Fibroblast of skin of right quadriceps (primary cell): Measurements from ENCODE around the gene RAPGEF4.

ENCODE experiments used
- DNase-seq: peaks from one replicate; pipeline ENCODE4 v3.0.0-alpha.2; 2013

RAPGEF4 gene

DNA sequence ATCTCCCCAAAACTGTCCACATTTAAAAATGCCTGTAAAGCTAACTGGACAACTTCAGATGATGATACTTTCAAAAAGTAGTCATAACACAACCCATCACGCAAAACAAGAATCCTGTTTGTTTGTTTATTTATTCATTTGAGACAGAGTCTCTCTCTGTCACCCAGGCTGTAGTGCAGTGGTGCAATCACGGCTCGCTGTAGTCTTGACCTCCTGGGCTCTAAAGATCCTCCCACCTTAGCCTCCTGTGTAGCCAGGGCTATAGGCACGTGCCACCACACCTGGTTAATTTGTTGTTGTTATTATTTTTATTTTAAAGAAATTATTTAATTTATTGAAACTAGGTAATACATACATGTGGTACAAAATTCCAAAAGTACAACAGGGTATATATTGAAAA lies 94.8 kb downstream of the RAPGEF4 start:
- no peak for DNase-seq

DNA sequence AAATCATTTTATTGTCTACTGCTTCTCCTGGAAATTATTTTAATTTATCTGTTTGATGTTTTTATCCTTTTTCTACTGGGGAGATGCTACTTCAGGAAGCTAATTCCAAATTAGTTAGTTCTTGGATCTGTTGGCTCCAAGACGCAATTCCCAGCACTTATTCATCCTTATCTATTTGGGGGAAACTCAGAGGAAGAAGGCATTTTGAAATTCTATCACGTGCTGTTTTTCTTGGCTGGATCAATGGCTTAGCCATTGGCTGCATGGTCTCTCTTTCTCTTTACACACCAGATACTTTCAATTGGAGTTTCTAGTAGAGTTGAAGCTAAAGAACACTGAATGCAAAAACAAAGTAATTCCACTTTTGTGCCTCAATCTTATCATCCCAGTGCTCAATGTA lies 98.3 kb downstream of the RAPGEF4 start:
- DNase-seq, result peak; percentile 19

DNA sequence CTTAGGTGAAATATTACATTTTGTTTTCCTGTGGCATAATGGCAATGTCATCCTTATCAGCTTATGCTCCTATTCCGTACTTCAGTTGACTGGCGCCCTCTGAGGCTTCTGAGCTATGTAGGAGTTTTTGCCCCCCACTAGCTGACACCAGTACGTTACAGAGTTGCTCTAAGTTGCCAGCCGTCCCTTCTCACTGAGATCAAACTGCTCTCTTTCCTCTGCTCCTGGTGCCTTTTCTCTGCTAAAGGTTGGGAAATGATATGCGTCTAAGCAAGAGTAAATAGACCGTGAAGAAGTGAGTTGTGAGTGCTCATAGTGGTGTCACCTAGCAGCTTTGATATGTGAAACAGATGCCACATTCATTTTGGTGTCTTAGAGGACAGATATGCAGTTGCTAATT lies 99.2 kb downstream of the RAPGEF4 start:
- DNase-seq, result no peak

DNA sequence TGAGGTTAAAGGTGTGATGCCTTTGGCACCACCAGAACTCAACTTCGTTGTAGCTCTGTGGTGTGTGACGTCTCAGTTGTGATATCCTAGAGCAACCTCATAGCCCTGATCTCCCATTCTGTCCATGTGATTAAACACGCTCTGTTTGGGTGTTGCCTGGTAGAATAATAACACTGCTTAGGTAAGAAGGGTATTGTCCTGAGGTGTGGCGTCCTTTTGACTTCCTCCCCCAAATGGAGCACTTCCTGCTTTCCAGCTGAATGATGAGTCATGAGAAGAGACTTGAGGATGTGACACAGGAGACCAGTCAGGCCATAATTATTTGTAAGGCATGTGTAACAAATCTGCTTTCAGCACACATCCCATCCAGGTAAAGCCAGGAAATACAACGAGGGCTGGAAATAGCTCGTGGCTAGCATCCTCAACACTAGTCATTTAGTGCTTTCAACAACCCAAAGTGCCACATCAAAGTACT lies 100.7 kb downstream of the RAPGEF4 start:
- DNase-seq, result peak; percentile 73

DNA sequence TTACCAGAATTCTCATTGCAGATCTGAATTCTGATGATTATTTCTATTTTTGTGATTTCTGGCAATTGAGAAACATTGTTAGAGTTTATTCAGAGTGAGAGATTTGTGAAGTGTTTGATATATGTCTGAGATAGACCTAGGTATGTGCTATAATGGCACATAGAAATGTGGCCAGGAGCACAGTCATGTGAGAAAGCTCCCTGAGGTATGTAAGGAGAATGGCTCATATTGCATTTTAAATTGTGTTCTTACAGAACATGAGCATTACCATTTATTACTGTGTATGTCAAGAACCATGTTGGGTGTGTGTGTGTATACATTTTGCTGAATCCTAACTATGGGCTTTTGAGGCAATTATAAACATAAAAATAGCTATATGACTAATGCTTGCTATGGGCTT lies 101.2 kb downstream of the RAPGEF4 start:
- DNase-seq, result peak; percentile 27

DNA sequence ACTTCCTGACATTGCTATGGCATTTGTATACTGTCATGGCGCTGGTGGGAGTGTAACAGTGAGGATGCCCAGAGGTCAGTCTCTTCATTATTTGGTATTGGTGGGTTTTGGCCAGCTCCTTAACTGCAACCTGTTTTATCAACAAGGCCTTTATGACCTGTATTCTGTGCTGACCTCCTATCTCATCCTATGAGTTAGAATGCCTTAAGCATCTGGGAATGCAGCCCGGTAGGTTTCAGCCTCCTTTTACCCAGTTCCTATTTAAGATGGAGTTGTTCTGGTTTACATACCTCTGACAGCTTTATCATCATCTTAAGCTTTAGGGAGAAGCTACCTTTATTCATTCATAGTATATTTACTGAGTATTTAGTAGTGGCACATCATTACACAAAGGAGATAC lies 103.8 kb downstream of the RAPGEF4 start:
- DNase-seq, result no peak

DNA sequence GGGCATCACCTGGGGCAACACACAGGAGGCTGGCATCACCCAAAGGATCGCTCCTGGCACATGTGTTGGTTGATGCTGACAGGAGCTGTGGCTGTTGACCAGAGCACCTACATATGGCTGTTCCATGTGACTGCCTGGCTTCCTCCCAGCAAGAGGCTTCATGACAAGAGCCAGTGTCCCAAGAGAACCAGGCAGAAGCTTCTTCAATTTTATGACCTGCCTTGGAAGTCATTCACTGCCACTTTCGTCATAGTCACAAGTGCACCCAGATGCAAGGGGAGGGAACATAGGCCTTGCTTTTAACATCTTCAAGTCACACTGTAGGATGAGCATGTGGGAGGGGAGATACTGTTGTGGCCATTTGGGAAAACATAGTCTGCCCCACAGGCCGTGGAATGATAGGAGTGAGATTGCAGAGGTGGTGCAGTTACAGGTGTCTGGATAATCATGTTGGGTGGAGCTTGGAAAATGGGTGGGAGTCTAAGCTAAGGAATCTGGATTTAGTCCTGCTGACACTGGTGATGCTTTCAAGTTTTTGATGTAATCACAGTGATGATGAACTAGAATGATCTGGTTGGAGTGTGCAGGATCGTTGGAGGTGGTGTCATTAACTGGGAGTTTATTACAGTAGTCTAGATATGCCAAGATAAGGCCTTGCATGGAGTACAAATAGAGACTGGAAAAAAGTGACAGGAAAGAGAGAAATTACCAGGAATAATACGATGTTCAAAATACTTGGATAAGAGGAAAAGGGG lies 107.0 kb downstream of the RAPGEF4 start:
- no peak for DNase-seq

DNA sequence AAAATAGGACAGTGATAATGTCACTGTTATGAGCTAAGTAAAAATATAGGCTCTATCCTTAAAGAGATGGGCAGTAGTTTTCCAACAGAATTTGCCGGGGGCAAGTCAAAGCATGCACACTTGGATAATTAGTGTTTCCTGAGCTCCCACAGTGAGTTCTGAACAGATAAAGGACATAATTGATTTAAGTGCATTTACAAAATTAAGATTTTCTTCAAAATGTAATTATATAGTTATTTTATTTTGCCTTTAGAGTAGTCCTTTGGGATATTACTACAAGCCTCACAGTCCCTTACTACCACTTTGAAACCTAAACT lies 107.6 kb downstream of the RAPGEF4 start:
- DNase-seq, result no peak

DNA sequence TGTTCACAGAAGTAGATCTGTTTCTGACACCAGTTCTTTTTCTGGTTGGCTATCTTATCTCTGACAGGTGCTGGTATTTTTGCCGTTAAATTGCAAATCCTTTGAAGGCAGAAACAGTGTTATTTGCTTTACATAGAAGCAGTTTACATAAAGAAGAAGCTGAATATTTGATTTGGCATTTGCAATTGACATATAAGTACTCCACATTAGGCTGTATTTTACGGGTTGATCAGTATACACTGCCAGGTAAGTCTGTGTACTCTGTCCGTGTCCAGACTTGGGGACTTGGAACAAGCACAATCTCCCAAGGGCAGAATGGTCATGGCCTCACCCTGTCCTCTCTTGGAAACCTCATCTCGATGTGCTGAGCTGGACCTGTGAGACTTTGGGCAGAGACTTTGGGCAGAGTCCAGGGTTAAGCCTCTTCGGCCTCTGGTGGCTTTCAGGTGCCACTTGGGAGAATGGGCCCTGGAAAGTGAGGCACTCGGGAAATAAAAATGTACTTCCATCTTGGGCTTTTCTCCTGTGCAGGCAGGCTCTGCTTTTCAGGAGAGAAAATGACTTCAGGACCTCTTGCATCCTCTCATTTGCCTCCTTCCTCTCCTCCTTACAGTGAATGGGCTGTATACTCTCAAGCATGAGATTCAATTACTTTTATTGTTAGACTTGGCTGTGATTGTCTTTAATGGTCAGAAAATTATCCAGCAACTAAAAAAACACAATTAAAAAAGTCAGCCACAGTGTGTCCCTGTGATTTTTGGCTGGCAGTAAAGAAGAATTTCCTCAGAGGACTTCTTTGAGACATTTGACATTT lies 108.5 kb downstream of the RAPGEF4 start:
- no peak for DNase-seq

DNA sequence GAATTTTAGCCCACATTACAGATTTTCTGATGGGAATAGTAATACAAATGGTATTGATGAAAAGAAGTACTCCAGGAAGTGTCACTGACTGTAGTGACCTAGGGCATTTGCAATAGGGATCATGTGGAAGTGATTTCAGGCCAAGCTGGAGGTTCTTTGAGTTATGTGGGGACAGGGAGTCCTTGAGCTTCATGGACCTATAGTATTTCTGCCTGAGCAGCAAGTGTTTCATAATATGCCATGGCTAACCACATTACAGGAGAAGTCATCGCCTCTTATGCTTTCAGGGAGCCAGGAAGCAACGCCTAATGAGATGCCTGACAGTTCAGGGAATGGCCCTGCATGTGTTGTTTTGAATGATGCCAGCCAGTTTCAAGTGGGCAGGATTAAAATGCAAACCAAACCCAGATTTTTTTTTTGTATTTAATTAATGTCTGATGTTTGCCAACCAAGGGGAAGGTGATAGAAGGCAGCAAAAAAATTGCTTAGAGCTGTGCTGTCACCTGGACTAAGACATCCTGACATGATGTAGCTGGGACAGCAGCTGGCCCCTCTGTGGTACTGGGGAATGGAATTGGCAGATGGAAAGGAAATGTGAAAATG lies 109.5 kb downstream of the RAPGEF4 start:
- DNase-seq, result no peak

DNA sequence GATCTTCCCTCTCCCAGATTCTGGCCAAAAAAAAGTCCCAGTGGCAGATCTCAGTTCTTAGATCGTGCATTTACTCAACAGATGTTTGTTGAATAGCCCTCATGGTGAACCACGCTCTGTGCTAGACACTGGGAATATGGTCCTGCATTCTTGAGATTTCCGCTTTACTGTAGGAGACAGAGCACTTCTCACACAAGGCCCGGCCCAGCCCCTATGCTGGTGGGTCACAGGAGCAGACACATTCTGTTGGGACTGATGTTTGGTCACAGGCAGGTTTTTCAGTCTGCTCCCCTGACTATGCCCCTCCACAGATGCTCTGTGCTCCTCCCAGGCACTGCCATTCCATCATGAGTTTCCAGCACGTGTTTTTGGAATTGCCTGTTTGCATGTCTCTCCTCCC lies 110.9 kb downstream of the RAPGEF4 start:
- no peak for DNase-seq

DNA sequence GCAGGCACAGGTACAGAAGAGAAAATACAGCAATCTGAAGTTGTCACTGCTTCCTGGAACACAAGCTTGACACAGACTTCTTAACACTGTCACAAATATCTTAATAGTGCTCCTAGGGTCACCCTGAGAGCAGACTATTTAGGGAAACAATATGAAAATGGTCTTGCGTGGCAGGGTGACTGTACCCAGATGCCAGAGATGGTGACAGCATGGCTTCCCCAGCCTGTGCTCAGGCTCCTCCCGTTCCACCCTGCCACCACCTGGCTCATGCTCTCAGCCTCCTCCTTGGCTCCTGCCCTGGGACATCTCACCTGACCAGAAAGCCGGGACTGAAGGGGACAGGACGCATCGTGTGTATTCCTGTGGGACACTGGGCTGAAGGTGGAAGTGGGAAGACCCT lies 111.5 kb downstream of the RAPGEF4 start:
- no peak for DNase-seq

DNA sequence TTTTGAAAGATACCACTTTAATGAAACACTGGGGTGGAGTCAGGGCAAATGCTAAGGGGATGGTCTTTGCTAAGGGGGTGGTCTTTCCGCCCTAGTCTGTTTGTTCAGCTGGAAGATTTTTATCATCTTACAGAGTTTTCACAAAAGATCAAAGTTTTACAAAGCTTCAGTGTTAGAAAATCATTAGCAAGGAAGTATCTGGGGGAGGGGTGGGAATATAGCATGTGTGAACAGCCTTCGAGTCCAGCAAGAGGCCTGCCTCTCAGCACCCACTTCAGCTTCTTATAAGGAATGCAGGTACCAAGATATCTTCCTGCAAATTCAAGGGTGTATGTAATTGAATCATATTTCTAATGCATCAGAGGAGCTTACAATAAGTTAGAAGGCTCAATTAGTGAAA lies 112.9 kb downstream of the RAPGEF4 start:
- no peak for DNase-seq

DNA sequence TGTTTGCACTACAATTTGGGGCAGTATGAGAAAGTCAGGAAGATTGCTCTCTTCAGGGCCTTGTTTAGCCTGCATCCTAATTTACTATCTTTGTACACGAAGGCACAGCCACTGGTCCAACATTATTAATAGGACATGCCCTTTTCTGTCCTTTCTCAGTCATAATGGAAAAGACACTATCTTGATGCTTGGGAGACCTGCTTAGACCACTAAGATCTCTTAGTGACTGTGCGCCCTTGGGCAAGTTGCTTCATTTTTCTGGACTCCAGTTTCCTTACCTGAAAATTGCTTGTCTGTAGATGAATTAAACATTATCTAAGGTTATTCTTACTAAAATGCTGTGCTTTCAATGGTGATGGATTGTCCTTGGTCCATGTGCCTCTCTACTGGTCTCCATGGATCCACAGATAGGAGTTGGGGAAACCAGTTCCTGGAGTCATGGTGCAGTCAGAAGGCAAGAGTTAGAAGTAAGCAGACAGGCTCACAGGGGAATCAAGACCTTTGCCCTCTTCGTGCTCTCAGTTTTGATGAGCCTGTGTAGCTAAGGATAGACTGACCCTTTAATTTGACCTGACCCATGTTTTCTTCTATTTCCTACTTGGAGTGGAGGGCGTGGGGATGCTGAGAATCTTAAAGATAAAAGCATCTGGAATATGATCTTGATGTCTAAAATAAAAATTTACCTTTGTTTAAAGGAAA lies 114.0 kb downstream of the RAPGEF4 start:
- DNase-seq, result no peak

DNA sequence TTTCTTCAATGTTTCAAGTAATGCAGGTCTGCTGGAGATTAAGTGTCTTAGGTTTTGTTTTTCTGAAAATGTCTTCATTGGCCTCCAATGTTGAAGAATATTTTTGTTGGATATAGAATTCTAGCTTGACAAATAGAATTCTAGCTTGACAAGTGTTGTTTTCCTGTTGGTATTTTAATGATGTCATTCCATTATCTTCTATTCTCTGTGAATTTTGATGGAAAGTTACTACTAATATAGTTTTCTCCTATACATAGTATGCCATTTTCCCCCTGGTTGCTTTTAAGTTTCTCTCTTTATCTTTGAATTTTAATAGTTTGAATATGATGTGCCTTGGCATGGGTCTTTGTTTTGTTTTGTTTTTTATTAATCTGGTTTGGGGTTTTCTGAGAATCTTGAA lies 119.9 kb downstream of the RAPGEF4 start:
- DNase-seq, result no peak

DNA sequence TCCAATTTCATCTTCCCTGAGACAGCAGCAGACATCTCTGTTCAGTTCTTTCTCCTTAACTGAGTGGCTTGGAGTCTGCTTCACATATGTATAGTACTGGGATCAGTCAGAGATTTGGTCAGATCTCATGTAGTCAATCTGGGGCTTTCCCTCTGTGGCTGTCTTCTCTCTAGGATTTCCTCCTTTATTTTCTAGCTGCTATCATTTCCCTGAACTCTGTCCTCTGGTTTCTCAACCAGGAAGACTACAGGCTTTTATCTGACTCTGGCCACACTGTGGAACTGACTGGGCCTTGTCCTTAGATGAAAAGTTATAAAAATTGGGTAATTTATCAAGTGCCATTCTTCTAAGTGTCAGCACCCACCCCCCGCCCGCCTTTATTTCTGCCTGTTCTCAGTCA lies 121.0 kb downstream of the RAPGEF4 start:
- DNase-seq, result no peak

DNA sequence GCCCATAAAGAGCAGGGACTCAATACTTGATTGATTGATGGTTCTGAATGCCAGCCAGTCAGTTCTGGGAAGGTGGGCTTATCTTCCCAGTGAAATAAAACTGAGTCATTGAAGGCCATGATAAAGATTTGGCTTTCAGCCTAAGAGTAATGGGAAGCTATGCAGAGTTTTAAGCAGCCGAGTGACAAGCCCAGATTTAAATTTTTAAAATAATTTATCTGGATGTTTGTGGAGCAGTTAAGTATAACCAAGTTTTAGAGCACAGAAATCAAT lies 122.8 kb downstream of the RAPGEF4 start:
- DNase-seq, result peak; percentile 18

DNA sequence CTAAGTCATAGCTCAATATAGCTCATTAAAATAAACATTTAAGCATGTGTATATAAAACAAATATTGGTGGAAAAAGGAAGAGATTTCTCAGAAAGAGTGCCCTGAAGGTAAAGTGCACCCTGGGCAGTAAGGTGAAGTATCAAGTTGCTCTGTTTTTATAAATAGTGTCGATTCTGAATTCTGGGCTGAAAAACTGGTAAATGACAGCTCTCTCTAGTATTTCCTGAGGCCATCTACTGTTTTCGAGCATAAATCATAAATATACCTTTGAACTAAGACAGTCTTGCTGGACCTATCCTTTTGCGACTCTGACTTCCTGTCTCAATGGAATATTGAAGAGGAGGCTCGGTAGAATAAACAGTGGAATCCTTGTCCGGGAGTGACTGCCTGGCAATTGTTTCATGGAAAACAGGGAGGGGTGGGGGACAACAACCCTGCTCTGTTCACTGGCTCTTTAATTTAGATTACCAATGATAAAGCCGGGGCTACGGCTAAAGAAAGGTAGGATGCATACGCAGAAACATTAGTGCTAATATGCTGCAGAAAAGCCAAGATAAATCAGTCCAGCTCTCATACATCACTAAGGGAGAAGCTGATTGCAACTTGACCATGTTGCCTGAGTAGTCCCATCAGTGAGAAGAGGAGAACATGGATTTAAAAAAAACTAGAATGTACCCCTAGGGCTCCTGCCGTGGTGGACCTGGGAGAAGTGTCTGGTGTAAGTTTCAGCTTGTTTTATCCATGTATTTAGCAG lies 124.1 kb downstream of the RAPGEF4 start:
- DNase-seq, result no peak

DNA sequence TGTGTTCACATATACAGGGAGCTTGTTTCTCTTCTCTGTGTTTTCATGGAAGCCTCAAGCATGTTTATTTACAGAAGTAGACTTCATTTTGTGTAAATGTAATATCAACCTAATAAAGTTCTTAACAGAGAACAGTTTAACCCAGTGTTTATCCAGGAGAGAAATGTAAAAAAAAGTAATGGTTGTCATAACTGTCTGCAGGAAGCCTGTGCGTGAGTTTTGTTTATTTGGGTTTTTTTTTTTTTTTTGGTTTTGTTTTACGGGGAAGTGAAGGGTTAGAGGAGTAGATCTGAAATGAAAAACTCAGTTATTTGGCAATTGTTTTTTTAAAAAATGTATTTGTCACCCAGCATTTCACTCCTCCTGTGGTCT lies 124.7 kb downstream of the RAPGEF4 start:
- no peak for DNase-seq

DNA sequence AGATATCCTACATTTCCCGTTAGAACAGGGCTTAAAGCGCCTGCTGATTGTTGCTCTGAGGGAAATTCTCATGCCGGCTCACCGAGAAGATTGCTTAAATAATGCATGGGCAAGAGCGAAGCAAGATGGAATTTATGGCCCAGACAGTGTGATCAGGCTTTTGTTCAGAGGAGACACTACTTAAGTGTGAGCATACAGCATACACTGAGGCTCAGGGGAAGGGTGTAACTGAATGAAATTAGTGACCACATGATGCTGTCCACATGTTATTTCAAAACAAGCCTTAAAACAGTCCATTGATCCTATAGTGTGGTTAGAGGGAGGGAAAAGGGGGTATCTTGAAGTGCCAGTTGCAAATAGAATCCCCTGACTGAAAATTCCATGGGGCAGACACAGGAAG lies 125.5 kb downstream of the RAPGEF4 start:
- DNase-seq, result no peak

DNA sequence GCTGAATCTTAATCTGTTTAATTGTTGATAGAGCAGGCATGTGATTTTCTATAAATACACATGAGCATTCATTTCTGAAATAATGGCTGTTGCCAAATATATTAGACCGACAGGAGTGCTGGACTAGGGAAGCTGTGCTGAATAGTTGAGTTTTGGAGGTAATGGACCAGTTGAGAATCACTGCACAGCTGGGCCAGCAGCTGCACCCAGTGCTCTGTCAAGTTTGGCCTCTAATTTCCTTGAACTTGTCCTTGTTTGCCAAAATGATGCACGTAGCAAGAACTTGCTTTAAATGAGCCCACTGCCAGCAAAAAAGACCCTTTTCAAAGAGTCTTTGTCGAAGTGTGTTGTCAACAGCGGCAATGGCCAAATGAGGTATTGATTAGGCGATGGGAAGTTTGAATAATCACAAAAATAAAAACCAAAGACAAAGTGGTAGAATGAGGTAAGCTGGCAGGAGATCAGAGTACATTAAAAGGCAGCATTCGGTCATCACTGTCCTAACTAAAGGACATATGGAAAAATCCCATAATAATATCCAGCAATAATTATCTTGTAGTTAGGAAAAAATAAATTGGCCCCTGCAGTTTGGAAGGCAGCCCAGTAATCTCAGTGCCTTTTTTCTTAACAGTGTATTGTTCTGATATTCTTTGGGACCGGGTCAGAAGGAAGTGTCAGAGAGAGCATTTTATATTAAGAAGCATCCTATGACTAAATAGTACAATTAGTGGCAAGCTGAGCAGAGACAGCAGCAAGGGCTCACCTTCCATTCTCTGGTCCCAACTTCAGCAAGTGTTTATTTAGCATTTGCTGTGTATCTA lies 126.2 kb downstream of the RAPGEF4 start:
- no peak for DNase-seq

DNA sequence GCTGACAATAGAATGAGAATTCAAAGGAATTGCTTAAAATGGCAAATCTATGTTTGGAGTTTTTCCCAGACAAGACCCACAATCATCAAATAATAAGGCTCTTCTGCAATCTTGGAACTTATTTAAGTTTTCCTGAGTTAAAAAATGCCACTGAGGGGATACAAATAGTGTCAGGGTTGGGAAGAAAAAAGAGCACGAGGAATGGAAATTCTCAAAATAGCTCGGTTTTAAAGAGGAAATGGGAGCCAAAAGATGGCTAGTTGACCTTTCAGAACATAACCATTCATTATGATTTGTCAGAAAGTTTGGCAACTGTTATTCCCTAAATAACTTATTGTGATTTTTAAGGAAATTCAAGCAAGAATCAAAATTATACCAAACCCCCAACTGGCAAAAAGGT lies 127.7 kb downstream of the RAPGEF4 start:
- no peak for DNase-seq
